ENCODE data around the gene EPHA2.
"Not testable (repeated sequence)": the region's sequence is repeated elsewhere in the genome, so short reads cannot be mapped to it uniquely, and the experiment has no call there.

Gene EPHA2

GRCh38 chr1:16199700-16200099, 43.8 kb upstream of the EPHA2 start:
- no peak for DNase-seq (ENCODE audit: low spot score)
- Histone ChIP-seq H3K4me3 (no peak overlapping the region), H3K27ac (no peak overlapping the region)
- TF ChIP-seq CTCF (IDR thresholded peaks at IDR 0.05) = no peak

DNA sequence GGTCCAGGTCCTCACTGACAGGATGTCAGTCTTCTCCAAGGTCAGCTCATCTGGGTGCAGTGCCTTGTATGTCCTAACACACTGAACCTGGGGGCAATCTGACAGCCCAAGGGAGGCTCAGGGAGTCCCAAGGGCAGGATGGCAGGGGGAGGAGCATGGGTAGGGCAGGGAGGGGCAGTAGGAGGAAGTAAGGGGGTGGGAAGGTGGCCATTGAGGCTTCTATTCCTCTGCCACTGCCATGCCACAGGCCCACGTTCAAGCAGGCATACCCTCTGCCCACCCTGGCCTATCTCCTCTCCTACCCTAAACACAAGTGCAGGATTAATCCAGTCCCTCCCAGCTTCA, 43.3 kb upstream of the EPHA2 start:
- H3K27ac ChIP-seq = no peak overlapping the region
- no peak for TF ChIP-seq CTCF (IDR thresholded peaks at IDR 0.05)
- DNase-seq (ENCODE audit: low spot score) = no peak
- no peak overlapping the region for H3K4me3 ChIP-seq

GRCh38 chr1:16198444-16199156, 42.7 kb upstream of the EPHA2 start:
- no peak for TF ChIP-seq CTCF (IDR thresholded peaks at IDR 0.05)
- DNase-seq (ENCODE audit: low spot score) = no peak
- Histone ChIP-seq H3K27ac (no peak overlapping the region), H3K4me3 (no peak overlapping the region)

- no peak overlapping the region for H3K4me3 ChIP-seq
- no peak overlapping the region for H3K27ac ChIP-seq
- DNase-seq (ENCODE audit: low spot score) = no peak
- TF ChIP-seq CTCF (IDR thresholded peaks at IDR 0.05) = no peak
Measured at GRCh38 chr1:16196874-16197273, 41.0 kb upstream of the EPHA2 start.

GRCh38 chr1:16196139-16196538, 40.3 kb upstream of the EPHA2 start:
- DNase-seq (ENCODE audit: low spot score); H3K27ac ChIP-seq; H3K4me3 ChIP-seq: not testable (repeated sequence)

DNA sequence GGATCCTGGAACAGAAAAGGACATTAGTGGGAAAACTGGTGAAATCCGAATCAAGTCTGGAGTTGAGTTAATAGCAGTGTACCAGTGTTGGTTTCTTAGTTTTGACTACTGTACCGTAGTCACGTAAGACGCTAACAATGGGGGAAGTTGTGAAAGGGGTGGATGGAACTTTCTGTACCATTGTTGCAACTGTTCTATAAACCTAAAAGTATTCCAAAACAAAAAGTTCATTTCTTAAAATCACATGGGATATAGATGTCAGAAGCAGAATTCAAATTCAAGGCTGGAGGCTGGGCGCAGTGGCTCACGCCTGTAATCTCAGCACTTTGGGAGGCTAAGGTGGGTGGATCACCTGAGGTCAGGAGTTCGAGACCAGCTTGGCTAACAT, 39.6 kb upstream of the EPHA2 start:
- H3K4me3 ChIP-seq = no peak overlapping the region
- no peak for TF ChIP-seq CTCF (IDR thresholded peaks at IDR 0.05)
- DNase-seq (ENCODE audit: low spot score) = no peak
- H3K27ac ChIP-seq = no peak overlapping the region

GRCh38 chr1:16191916-16192546, 36.2 kb upstream of the EPHA2 start:
- Histone ChIP-seq H3K27ac (no peak overlapping the region), H3K4me3 (no peak overlapping the region)
- no peak for DNase-seq (ENCODE audit: low spot score)
- TF ChIP-seq CTCF (IDR thresholded peaks at IDR 0.05) = no peak

All from coronary artery (tissue), 2 donors.